NOMO-1 (cell line): Measurements from ENCODE around the gene ERBB4.
"Not testable (repeated sequence)": the region's sequence is repeated elsewhere in the genome, so short reads cannot be mapped to it uniquely, and the experiment has no call there.

Experiments
- DNase-seq, 2 experiments: peaks; one replicate each; lab custom pipeline; 2025; ENCODE audit not compliant: unreplicated experiment in 2 of 2; lab: John Stamatoyannopoulos, UW

Gene ERBB4

DNA sequence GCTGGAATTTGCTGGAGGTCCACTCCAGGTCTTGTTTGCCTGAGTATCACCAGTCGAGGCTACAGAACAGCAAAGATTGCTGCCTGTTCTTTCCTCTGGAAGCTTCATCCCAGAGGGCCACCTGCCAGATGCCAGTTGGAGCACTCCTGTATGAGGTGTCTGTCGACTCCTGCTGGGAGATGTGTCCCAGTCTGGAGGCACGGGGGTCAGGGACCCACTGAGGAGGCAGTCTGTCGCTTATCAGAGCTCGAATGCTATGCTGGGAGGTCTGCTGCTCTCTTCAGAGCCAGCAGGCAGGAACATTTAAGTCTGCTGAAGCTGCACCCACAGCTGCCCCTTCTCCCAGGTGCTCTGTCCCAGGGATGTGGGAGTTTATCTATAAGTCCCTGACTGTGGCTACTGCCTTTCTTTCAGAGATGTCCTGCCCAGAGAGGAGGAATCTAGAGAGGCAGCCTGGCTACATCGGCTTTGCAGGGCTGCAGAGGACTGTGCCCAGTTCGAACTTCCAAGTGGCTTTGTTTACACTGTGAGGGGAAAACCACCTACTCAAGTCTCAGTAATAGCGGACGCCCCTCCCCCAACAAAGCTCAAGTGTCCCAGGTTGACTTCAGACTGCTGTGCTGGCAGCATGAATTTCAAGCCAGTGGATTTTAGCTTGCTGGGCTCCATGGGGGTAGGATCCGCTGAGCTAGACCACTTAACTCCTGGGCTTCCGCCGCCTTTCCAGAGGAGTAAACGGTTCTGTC is 301.1 kb downstream of the ERBB4 start:
- DNase-seq = no peak

GRCh38 chr2:212228743-212229171 is 309.8 kb downstream of the ERBB4 start:
- DNase-seq = no peak

DNA sequence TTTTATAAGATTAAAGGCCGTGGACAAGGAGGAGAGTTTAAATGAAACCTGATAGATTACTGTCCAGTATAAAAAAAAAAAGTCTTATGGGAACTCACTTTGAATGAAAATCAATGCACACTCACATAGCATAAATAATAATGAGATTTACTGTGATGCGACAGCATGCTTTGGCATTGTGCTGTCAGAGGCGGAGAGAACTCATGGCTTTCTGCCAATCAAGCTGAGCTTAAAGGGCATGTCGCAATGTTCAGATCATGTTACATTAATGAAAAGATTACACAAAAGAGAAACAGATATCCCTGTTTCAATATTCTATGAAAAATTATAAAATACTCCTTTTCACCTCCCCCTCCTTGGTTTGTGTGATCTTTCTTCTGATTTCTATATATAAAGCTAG is 310.8 kb downstream of the ERBB4 start:
- no peak for DNase-seq

- no peak for DNase-seq
Measured at GRCh38 chr2:212226114-212226513, 312.5 kb downstream of the ERBB4 start.

GRCh38 chr2:212223696-212224095 is 314.9 kb downstream of the ERBB4 start:
- no peak for DNase-seq

- no peak for DNase-seq
Measured at GRCh38 chr2:212213191-212213590, 325.4 kb downstream of the ERBB4 start.

GRCh38 chr2:212208467-212208866 is 330.1 kb downstream of the ERBB4 start:
- no peak for DNase-seq

DNA sequence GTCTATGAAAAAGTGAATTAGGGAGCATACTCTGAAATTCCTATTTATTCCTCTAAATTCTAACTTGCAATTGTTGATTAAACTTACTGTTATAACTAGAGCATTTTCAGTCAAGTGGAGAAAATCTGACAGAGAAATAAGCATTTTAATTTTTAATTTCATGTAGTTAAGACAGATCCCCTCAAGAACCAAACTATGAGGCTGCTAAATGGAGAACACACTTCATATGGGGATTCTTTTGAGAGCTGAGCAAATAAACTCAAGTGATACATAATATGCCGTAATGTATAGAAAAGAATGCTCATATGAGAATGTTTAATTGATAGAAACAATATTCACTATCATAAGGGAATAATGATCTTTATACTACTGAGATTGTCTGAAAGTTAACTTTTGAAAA is 340.8 kb downstream of the ERBB4 start:
- no peak for DNase-seq

DNA sequence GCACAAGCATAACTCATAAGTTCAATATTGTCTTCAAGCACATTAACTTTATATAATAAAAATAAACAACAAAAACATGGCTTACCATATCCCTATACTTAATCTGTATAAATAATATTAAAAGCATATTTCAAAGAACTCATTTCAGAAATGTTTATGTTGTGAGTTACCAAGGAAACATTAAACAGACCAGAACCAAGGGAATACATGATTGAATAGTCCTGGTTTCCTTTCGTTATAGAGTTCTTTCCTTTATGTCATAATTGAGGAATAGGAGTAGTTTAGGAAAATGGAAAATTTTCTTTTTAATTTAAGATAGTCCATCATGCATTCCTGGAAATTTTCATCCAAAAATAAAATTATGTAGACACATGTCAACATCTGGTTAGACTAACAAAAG is 343.0 kb downstream of the ERBB4 start:
- DNase-seq = no peak

GRCh38 chr2:212194396-212194795 is 344.2 kb downstream of the ERBB4 start:
- no peak for DNase-seq

GRCh38 chr2:212193803-212194202 is 344.8 kb downstream of the ERBB4 start:
- no peak for DNase-seq

- no peak for DNase-seq
Measured at GRCh38 chr2:212193056-212193455, 345.5 kb downstream of the ERBB4 start.

DNA sequence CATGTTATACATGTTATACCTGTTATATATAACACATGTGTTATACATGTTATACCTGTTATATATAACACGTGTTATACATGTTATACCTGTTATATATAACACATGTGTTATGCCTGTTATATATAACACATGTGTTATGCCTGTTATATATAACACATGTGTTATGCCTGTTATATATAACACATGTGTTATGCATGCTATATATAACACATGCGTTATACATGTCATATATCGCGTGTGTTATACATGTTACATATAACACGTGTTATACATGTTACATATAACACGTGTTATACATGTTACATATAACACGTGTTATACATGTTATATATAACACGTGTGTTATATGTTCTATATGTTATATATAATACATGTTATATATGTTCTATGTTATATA is 347.2 kb downstream of the ERBB4 start:
- not testable (repeated sequence) for DNase-seq

- no peak for DNase-seq
Measured at GRCh38 chr2:212186166-212186565, 352.4 kb downstream of the ERBB4 start.

DNA sequence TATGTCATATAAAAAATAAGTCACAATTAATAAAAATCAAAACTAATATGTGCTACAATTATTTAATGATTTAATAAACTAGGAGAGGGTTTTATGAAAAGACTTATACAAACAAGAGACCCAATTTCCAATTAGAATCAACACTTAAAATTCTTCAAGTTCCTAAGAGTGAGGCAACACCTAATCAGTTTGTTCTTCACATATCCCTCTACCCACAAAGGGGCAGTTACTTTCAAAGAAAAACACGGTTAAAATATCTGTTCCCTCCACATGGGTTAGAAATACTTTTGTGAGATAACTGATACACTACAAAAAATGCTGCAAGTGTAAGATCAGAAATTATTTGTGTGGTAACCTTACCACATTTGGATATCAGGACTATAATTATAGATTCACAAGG is 357.0 kb downstream of the ERBB4 start:
- DNase-seq = no peak

DNA sequence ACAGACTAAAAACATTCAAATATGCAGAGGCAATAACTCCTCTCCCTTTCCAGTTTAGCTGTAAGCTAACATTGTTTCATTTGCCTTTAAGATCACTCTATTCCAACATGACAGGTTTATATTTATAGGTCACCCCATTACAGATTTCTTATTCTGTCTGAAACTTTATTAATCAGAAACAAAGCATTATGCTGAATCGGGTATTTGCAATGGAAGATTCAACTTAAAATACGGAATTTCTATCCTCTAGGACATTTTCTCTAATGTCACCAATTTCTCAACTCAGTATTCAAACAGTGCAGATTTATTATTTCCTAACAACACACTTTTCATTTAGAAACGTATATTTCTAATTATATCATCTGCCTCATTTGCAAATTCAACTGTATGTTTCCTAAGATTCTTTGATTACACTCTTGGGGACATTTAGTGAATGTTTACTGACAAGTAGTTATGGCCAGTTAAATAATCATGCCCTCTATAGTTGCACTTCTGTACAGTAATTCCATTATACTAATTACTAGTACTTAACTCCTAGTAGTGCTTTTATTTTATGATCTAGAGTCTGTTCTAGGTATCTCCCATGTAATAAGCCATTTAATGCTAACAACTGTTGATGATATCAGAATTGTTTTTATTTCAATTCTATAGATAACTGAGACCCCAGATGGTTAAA is 358.1 kb downstream of the ERBB4 start:
- DNase-seq = no peak

GRCh38 chr2:212177724-212178123 is 360.9 kb downstream of the ERBB4 start:
- no peak for DNase-seq

GRCh38 chr2:212176151-212176550 is 362.5 kb downstream of the ERBB4 start:
- DNase-seq = no peak

- DNase-seq = no peak
Measured at GRCh38 chr2:212173756-212174510, 364.7 kb downstream of the ERBB4 start.

DNA sequence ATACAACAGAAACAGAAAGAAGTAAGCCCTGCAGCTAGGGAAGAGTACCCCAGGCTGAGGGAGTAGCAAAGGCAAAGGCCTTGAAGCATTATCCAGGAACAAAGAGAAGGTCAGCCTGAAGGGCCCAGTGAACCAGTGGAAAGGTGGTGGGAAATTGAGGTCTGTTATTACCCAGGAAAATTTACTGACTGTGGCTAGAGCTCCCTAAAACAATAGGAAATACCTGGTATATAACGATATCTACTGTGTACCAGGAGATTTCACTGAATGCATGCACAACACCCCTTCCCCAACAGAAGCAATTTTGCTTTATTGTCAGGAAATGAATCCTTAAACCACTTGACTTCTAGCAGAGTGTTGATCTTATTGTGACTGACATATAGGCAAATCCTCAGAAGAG is 365.3 kb downstream of the ERBB4 start:
- DNase-seq = no peak

- no peak for DNase-seq
Measured at GRCh38 chr2:212170382-212170781, 368.2 kb downstream of the ERBB4 start.

DNA sequence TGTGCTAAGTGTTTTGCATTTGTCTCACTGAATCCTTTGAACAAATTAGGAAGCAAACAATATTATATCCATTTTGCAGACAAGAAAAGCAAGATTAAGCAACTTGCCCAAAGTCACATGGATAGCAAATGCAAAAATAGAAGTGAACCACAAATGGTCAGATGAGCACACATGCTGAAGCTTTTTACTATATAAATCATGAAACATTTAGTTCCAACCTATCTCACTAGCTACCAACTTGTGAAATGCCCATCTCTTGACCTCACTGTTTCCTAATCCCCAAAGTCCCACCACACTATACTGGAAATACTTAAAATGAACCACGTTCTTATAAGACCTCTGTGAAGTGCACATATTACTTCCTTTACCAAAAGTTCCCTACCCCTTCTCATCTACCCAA is 380.5 kb downstream of the ERBB4 start:
- no peak for DNase-seq
